AG08395 (cell line): ENCODE data around the gene GALNTL6.

ENCODE experiments used
- DNase-seq: peaks from one replicate; pipeline ENCODE4 v3.0.0; 2012; ENCODE audit warnings: mixed read lengths, low spot score

The GALNTL6 gene

GRCh38 chr4:171812665-171813525 lies at the start of gene GALNTL6:
Gene GALNTL6, plus strand, starts transcription at chr4:171813404.
- peak; percentile 5 for DNase-seq

GRCh38 chr4:171765514-171765913 lies 47.7 kb upstream of the GALNTL6 start:
- no peak for DNase-seq

GRCh38 chr4:171774642-171775190 lies 38.5 kb upstream of the GALNTL6 start:
- DNase-seq: no peak

- no peak for DNase-seq
These were observed 33.9 kb upstream of the GALNTL6 start for GRCh38 chr4:171779301-171779700.

GRCh38 chr4:171785388-171785787 lies 27.8 kb upstream of the GALNTL6 start:
- no peak for DNase-seq

- DNase-seq: no peak
These were observed 19.5 kb upstream of the GALNTL6 start for GRCh38 chr4:171793723-171794122.

- DNase-seq: no peak
These were observed 18.7 kb upstream of the GALNTL6 start for GRCh38 chr4:171794528-171794927.

- DNase-seq: no peak
These were observed 3.4 kb upstream of the GALNTL6 start for GRCh38 chr4:171809854-171810253.

- no peak for DNase-seq
These were observed 905 bp upstream of the GALNTL6 start for GRCh38 chr4:171812333-171812664.

- DNase-seq: peak; percentile 7
These were observed 484 bp downstream of the GALNTL6 start for GRCh38 chr4:171813526-171814250.

GRCh38 chr4:171814545-171814944 lies 1.3 kb downstream of the GALNTL6 start:
- no peak for DNase-seq

GRCh38 chr4:171817026-171817425 lies 3.8 kb downstream of the GALNTL6 start:
- DNase-seq: no peak

- no peak for DNase-seq
These were observed 21.4 kb downstream of the GALNTL6 start for GRCh38 chr4:171834640-171835039.

- DNase-seq: no peak
These were observed 30.3 kb downstream of the GALNTL6 start for GRCh38 chr4:171843456-171843855.

- DNase-seq: peak; percentile 50
These were observed 33.0 kb downstream of the GALNTL6 start for GRCh38 chr4:171846232-171846631.

- DNase-seq: no peak
These were observed 33.7 kb downstream of the GALNTL6 start for GRCh38 chr4:171846893-171847292.

GRCh38 chr4:171847751-171848150 lies 34.5 kb downstream of the GALNTL6 start:
- no peak for DNase-seq

- no peak for DNase-seq
These were observed 36.5 kb downstream of the GALNTL6 start for GRCh38 chr4:171849686-171850222.

- no peak for DNase-seq
These were observed 38.1 kb downstream of the GALNTL6 start for GRCh38 chr4:171851295-171851694.

- DNase-seq: no peak
These were observed 44.3 kb downstream of the GALNTL6 start for GRCh38 chr4:171857302-171858012.

- no peak for DNase-seq
These were observed 62.1 kb downstream of the GALNTL6 start for GRCh38 chr4:171875291-171875690.

- no peak for DNase-seq
These were observed 63.4 kb downstream of the GALNTL6 start for GRCh38 chr4:171876636-171877035.
